ENCODE results near the gene ZNF280C.

ZNF280C gene, protein sequence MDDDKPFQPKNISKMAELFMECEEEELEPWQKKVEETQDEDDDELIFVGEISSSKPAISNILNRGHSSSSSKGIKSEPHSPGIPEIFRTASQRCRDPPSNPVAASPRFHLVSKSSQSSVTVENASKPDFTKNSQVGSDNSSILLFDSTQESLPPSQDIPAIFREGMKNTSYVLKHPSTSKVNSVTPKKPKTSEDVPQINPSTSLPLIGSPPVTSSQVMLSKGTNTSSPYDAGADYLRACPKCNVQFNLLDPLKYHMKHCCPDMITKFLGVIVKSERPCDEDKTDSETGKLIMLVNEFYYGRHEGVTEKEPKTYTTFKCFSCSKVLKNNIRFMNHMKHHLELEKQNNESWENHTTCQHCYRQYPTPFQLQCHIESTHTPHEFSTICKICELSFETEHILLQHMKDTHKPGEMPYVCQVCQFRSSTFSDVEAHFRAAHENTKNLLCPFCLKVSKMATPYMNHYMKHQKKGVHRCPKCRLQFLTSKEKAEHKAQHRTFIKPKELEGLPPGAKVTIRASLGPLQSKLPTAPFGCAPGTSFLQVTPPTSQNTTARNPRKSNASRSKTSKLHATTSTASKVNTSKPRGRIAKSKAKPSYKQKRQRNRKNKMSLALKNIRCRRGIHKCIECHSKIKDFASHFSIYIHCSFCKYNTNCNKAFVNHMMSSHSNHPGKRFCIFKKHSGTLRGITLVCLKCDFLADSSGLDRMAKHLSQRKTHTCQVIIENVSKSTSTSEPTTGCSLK

DNA sequence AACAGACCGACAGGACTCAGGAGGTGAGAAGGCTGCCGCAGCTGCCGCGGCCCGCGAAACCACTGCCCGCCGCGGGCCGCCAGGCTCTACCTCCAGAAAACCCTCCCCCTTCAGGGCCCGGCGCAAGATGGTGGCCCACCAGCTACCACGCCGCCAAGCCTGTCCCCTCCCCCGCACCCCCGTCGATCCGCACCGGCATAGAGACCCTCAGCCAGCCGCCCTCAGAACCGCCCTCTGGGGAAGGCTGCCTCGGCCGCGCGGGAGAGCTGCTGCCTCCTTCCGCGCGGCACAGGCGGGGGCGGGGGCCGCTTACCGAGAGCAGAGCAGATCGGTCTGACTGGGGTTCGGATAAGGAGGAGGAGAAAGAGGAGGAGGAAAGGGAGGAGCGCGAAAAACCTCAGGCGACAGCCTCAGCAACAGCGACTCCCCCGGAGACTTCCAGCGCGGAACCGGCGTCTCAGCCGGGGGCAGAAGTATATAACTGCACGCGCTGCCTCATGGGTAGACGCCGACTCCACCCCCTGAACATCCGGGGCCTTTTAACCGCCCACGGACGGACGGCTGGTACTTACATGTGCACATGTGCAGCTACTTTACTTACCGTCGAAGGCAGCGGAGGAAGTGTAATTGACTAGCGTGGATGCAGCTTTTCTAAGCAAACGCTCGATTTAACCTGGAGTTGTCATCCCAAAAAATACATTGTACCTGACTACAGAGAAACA is at the start of gene ZNF280C:
Gene ZNF280C, minus strand, starts transcription at position 451 of the 722 bp plus-strand sequence. CDS start 8,450 bp downstream, outside the sequence.
- peaks cover 22% of the 10 kb centered on the region for H3K4me1 Mint-ChIP-seq (ENCODE audit: low read depth)

GRCh38 chrX:130304587-130305368 is 36.1 kb upstream of the ZNF280C start:
- Mint-ChIP-seq H3K9me3 (no peaks in the 10 kb centered on the region), H3K4me3 (no peak overlapping the region), H3K4me1 (ENCODE audit: low read depth) (no peaks in the 10 kb centered on the region), H3K36me3 (ENCODE audit: low read depth) (no peaks in the 10 kb centered on the region), H3K27ac (no peak overlapping the region), H3K27me3 (no peaks in the 10 kb centered on the region)

More for the DNA sequence above, at the start of gene ZNF280C:
- Mint-ChIP-seq H3K4me3 (peak within 1 kb of the TSS; percentile 89), H3K36me3 (ENCODE audit: low read depth) (no peaks in the 10 kb centered on the region), H3K9me3 (peaks cover 4% of the 10 kb centered on the region), H3K27ac (peak within 1 kb of the TSS; percentile 81), H3K27me3 (no peaks in the 10 kb centered on the region)

- Mint-ChIP-seq H3K36me3 (ENCODE audit: low read depth) (no peaks in the 10 kb centered on the region), H3K27ac (no peak overlapping the region), H3K27me3 (no peaks in the 10 kb centered on the region), H3K9me3 (no peaks in the 10 kb centered on the region), H3K4me1 (ENCODE audit: low read depth) (no peaks in the 10 kb centered on the region), H3K4me3 (no peak overlapping the region)
Observed at GRCh38 chrX:130301977-130302376, 33.3 kb upstream of the ZNF280C start.

DNA sequence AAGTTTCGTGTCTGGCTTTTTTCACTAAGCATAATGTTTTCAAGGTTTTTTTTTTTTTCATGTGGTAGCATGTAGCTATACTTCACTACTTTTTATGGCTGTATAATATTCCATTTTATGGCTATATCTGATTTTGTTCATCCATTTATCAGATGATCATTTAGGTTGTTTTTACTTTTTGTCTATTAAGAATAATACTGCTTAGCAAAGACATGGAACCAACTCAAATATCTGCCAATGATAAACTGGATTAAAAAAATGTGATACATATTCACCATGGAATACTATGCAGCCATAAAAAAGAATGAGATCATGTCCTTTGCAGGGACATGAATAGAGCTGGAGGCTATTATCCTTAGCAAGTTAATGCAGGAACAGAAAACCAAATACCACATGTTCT is 32.7 kb upstream of the ZNF280C start:
- no peaks in the 10 kb centered on the region for H3K36me3 Mint-ChIP-seq (ENCODE audit: low read depth)
- no peaks in the 10 kb centered on the region for H3K9me3 Mint-ChIP-seq
- no peak overlapping the region for H3K27ac Mint-ChIP-seq
- no peaks in the 10 kb centered on the region for H3K4me1 Mint-ChIP-seq (ENCODE audit: low read depth)
- no peak overlapping the region for H3K4me3 Mint-ChIP-seq
- no peaks in the 10 kb centered on the region for H3K27me3 Mint-ChIP-seq

DNA sequence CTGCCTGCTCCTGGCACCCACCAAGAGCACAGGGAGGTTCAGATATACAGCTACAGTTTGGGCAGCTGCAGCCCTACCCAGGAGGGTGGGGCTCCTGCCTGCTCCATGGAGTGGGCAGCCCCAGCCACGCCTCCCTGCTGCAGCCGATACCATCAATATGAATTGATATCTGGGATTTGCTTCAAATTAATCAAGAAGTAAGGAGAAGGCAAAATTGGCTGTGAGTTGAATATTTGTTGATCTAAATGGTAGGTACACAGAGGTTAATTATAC is 31.2 kb upstream of the ZNF280C start:
- H3K36me3 Mint-ChIP-seq (ENCODE audit: low read depth), result no peaks in the 10 kb centered on the region
- H3K27ac Mint-ChIP-seq, result no peak overlapping the region
- H3K4me1 Mint-ChIP-seq (ENCODE audit: low read depth), result no peaks in the 10 kb centered on the region
- no peaks in the 10 kb centered on the region for H3K9me3 Mint-ChIP-seq
- H3K4me3 Mint-ChIP-seq, result no peak overlapping the region
- no peaks in the 10 kb centered on the region for H3K27me3 Mint-ChIP-seq

- Mint-ChIP-seq H3K27me3 (no peaks in the 10 kb centered on the region), H3K27ac (no peak overlapping the region), H3K4me1 (ENCODE audit: low read depth) (no peaks in the 10 kb centered on the region), H3K9me3 (no peaks in the 10 kb centered on the region), H3K4me3 (no peak overlapping the region), H3K36me3 (ENCODE audit: low read depth) (no peaks in the 10 kb centered on the region)
Observed at GRCh38 chrX:130299279-130300009, 30.7 kb upstream of the ZNF280C start.

DNA sequence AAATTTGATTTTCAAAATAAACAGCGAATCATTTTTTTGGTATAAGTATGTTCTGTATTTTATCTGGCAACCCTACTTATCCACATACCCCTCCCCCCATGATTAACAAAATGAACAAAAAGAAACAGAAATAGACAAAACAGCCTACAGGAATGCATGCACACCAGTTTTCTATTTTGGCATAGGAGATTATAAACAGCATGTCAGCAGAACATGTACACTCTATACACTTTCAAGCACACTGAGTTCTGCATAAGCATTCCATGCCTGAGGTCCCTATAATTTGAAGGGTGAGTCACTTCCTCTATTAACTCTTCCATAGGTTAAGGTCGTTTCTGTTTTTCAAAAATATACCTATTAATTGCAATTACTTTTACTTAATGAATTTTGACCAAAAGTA is 28.0 kb upstream of the ZNF280C start:
- no peaks in the 10 kb centered on the region for H3K4me1 Mint-ChIP-seq (ENCODE audit: low read depth)

DNA sequence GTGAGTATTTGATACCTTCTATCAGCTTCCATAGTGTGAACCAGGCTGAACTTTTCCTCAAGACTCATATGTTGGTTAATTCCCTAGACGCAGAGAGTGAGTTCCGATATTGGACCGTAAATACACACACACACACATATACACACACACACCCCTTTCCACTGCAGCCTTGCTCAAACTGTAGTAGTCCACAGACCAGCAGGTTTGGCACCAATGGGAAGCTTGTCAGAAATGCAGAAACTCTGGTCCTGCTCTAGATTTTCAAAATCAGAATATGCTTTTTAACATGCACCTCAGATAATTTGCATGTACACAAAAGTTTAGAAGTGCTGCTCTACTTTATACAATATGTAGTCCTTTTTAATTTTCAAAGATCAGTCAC is 27.6 kb upstream of the ZNF280C start:
- Mint-ChIP-seq H3K27me3 (no peaks in the 10 kb centered on the region), H3K4me3 (no peak overlapping the region), H3K4me1 (ENCODE audit: low read depth) (no peaks in the 10 kb centered on the region), H3K36me3 (ENCODE audit: low read depth) (no peaks in the 10 kb centered on the region), H3K27ac (no peak overlapping the region), H3K9me3 (no peaks in the 10 kb centered on the region)

More for the DNA sequence above, 28.0 kb upstream of the ZNF280C start:
- no peaks in the 10 kb centered on the region for H3K27me3 Mint-ChIP-seq
- H3K27ac Mint-ChIP-seq, result no peak overlapping the region
- no peaks in the 10 kb centered on the region for H3K36me3 Mint-ChIP-seq (ENCODE audit: low read depth)
- no peaks in the 10 kb centered on the region for H3K9me3 Mint-ChIP-seq
- no peak overlapping the region for H3K4me3 Mint-ChIP-seq

- H3K4me3 Mint-ChIP-seq, result no peak overlapping the region
- no peaks in the 10 kb centered on the region for H3K4me1 Mint-ChIP-seq (ENCODE audit: low read depth)
- no peaks in the 10 kb centered on the region for H3K9me3 Mint-ChIP-seq
- no peaks in the 10 kb centered on the region for H3K36me3 Mint-ChIP-seq (ENCODE audit: low read depth)
- H3K27ac Mint-ChIP-seq, result no peak overlapping the region
- H3K27me3 Mint-ChIP-seq, result no peaks in the 10 kb centered on the region
Observed at GRCh38 chrX:130295519-130296296, 27.0 kb upstream of the ZNF280C start.

- no peak overlapping the region for H3K27ac Mint-ChIP-seq
- H3K27me3 Mint-ChIP-seq, result no peaks in the 10 kb centered on the region
- H3K4me3 Mint-ChIP-seq, result no peak overlapping the region
- no peaks in the 10 kb centered on the region for H3K36me3 Mint-ChIP-seq (ENCODE audit: low read depth)
- no peaks in the 10 kb centered on the region for H3K9me3 Mint-ChIP-seq
- H3K4me1 Mint-ChIP-seq (ENCODE audit: low read depth), result no peaks in the 10 kb centered on the region
Observed at GRCh38 chrX:130287071-130287770, 18.5 kb upstream of the ZNF280C start.

DNA sequence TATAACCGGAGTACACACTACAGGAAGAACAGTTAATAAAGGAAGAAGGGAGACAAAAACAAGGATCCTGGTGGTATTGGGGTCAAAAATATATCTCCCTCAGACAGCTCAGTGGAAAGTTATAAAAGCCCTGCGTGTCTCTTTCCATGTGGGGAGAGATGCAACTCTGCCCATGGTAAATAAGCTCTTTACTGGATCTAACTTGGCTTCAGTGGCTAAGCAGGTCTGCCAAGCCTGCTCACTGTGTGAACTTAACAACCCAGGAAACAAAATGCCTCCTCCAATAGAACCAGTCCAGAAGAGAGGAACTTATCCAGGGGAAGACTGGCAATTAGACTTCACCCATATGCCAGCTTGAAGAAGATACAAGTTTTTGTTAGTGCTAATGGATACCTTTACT is 17.0 kb upstream of the ZNF280C start:
- Mint-ChIP-seq H3K27ac (no peak overlapping the region), H3K4me1 (ENCODE audit: low read depth) (no peaks in the 10 kb centered on the region), H3K9me3 (no peaks in the 10 kb centered on the region), H3K4me3 (no peak overlapping the region), H3K27me3 (no peaks in the 10 kb centered on the region), H3K36me3 (ENCODE audit: low read depth) (no peaks in the 10 kb centered on the region)

- Mint-ChIP-seq H3K27me3 (no peaks in the 10 kb centered on the region), H3K27ac (no peak overlapping the region), H3K9me3 (no peaks in the 10 kb centered on the region), H3K36me3 (ENCODE audit: low read depth) (no peaks in the 10 kb centered on the region), H3K4me1 (ENCODE audit: low read depth) (no peaks in the 10 kb centered on the region), H3K4me3 (no peak overlapping the region)
Observed at GRCh38 chrX:130285069-130285620, 16.4 kb upstream of the ZNF280C start.

DNA sequence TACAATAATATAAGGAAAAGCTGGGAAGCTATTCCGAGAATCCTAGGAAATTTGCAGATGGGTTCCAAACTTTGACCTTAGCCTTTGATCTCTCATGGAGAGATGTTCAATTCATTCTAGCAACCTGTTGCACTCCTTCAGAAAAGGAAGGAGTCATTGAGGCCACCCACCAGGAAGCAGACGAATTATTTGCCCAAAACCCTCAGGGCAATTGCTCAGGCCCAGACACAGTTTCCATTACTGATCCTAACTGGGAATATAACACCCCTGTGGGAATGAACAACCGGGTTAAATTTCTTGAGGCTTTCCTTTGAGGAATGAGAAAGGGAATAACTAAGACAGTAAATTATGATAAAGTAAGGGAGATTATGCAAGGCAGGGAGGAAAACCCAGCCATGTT is 13.5 kb upstream of the ZNF280C start:
- Mint-ChIP-seq H3K9me3 (no peaks in the 10 kb centered on the region), H3K27ac (no peak overlapping the region), H3K27me3 (no peaks in the 10 kb centered on the region), H3K4me3 (no peak overlapping the region), H3K36me3 (ENCODE audit: low read depth) (no peaks in the 10 kb centered on the region), H3K4me1 (ENCODE audit: low read depth) (no peaks in the 10 kb centered on the region)
